Amniotic stem cell (primary cell): Measurements from ENCODE around the gene ADRA2C.

Experiments
- DNase-seq: peaks from one replicate; lab custom pipeline; 2025; lab: John Stamatoyannopoulos, UW

ADRA2C gene

DNA sequence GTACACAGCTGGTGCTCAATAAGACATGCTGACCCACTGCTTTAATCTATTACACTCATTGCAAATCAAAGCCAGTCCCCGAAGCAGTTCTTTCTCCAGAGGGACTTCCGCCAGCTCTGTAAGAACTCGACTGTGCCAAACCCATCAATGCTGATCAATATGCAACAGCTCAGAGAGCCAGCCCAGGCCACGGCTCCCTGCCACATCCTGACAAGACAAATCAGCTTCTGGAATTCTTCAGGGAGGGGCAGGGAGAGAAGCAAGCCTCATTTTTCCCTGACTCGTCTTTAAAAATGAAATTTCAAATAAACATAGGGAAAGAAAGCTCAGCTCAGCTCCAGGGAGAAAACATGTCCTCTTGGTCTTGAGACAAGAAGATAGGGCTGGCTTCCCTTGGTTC, 5.3 kb upstream of the ADRA2C start:
- no peak for DNase-seq

DNA sequence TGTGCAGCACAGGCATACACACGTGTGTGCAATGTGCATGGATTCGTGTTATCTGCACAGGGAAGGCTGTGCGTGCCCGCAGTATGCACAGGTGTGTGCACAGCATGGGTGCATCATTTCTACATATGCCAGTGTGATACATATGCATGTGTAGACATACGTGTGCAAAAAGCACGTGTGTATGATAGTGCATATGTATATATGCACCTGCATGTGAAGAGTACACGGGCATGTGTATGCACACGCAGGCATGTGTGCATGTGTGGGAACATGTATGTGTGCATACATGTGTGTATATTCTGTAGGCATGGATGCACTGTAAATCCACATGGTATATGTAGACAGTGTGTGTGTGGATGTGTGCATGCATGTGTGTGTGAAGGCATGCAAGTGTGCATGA, 3.9 kb upstream of the ADRA2C start:
- DNase-seq: no peak

DNA sequence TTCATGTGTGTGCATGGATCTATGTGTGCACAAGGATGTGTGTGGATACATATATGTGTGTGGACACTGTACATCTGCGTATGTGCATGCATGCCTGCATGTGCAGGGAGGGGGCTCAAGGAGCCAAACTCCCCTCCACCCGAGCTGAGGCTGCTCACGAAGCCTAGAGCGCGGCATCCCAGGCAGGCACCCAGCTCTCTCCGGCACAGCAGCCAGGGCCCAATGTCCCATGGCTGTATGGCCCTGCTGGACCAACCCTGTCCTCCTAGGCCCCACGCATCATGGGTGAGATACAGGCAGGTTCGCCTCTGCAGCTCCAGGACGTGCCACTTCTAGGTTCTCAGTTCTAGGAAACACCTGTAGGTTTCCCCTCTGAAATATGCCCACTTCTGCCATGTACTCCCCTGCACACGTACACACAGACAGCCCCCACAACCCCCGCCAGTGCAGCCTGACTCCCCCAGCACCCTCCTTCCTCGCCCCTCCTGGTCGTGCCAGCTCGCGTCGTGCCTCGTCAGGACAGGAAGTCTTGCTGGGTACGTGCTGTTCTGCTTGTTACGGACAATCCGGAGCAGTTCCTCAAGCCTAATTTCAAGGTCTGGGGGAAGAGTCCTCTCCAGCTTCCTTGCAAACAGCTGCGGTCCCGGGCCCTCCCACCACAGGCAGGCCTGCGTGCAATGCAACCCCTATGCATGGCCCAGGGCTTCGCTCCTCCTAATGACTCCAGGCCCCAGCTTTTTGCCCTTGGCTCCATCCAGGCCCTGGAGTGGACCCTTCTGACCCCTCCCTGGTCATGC, 3.2 kb upstream of the ADRA2C start:
- no peak for DNase-seq

DNA sequence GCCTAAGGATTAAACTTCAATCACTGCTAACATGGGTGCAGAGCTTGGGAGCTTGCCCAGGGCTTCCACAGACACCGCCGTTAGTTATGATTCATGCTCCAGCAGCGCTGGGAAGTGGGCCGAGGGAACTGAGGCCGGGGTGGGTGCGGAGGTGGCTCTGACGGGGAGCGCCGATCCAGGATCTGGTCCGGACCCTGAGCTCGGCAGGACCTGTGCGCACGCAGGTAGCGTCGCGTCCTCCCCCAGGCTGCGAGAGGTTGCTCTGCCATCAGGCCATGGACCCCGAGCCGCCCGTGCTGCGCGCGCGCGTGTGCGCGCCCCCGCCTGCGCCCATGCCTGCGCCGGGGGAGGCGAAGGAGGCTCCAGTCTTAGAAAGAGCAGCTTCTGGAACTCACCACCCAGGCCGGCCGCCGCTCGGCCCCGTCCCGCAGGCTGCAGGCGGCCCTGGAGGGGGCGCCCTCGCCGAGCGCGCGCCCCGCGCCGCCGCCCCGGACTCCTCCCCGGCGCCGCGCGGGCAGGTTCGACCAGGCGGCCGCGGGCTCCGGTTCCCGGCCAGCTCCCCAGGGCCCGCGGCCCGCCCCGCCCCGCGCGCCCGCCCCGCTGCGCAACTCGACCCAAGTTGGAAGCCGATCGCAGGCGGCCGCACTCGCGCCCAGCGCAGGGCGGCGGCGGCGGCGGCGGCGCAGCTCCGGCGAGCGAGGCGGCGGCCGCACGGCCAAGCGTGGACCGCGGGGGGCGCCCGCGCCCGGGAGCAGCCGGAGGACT, 732 bp upstream of the ADRA2C start:
- no peak for DNase-seq

DNA sequence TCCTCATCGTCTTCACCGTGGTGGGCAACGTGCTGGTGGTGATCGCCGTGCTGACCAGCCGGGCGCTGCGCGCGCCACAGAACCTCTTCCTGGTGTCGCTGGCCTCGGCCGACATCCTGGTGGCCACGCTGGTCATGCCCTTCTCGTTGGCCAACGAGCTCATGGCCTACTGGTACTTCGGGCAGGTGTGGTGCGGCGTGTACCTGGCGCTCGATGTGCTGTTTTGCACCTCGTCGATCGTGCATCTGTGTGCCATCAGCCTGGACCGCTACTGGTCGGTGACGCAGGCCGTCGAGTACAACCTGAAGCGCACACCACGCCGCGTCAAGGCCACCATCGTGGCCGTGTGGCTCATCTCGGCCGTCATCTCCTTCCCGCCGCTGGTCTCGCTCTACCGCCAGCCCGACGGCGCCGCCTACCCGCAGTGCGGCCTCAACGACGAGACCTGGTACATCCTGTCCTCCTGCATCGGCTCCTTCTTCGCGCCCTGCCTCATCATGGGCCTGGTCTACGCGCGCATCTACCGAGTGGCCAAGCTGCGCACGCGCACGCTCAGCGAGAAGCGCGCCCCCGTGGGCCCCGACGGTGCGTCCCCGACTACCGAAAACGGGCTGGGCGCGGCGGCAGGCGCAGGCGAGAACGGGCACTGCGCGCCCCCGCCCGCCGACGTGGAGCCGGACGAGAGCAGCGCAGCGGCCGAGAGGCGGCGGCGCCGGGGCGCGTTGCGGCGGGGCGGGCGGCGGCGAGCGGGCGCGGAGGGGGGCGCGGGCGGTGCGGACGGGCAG, 792 bp downstream of the ADRA2C start:
- DNase-seq: no peak

DNA sequence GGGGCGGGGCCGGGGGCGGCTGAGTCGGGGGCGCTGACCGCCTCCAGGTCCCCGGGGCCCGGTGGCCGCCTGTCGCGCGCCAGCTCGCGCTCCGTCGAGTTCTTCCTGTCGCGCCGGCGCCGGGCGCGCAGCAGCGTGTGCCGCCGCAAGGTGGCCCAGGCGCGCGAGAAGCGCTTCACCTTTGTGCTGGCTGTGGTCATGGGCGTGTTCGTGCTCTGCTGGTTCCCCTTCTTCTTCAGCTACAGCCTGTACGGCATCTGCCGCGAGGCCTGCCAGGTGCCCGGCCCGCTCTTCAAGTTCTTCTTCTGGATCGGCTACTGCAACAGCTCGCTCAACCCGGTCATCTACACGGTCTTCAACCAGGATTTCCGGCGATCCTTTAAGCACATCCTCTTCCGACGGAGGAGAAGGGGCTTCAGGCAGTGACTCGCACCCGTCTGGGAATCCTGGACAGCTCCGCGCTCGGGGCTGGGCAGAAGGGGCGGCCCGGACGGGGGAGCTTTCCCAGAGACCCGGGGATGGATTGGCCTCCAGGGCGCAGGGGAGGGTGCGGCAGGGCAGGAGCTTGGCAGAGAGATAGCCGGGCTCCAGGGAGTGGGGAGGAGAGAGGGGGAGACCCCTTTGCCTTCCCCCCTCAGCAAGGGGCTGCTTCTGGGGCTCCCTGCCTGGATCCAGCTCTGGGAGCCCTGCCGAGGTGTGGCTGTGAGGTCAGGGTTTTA, 1.5 kb downstream of the ADRA2C start:
- DNase-seq: no peak

DNA sequence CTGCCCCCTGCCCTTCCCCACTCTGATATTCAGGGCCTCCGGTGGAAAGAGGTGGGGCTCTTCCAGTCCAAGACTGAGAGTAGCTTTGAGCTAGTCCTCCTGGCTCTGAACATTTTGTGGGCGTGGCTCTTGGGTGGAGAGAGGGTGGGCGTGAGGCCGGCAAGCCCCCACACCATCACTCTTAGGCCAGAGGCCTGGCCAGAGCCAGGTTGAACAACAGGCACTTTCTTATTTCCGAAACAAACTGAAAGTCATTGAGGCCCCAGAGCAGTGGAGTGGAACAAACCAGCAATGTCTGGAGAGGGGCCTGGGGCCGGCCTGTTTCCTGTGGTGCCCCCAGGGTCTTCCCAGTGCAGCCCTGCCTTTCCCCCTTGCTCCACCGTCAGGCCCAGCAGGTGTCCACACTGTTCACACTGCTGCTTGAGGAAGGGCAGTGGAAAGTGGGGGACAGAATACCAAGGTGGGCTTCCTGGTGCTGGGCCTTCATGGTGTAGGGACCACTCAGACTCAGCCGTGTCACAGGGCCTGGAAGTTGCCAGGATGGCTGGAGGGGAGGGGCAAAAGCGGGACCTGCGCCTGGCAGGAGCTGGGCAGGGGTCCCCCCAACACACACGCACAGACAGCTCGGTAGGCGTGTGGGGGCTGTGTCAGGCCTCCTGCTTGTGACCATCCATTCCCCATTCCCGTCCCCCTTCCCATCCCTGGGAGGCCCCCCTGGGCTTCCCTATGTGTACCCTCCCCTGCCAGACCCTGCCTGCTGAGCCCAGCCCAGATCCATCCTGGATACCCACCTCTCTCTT, 2.9 kb downstream of the ADRA2C start:
- no peak for DNase-seq

DNA sequence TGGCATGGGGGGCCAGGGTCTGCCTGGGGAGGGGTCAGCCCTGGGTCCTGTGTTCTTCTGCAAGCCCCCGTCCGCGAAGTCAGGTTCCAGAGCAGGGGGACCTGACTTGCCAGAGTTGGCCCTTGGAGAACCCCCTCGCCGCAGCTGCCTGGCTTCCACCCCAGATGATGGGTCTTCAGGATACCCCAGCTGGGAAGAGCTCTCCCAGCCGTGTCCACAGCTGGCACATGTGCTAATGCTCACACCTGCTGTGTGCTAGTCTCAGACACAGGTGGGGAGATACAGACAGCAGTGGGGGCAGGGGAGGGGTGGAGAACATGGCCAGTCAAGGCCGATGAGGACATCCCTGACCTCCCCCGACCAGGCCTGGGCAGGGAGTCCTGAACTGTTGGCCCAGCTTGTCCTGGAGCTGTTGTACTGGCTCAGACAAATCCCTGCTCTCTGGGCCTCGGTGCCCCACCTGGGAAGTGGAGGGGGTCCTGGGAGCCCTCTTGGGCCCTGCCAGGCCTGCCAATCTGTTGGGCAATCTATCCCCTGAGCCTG, 3.5 kb downstream of the ADRA2C start:
- DNase-seq: no peak

DNA sequence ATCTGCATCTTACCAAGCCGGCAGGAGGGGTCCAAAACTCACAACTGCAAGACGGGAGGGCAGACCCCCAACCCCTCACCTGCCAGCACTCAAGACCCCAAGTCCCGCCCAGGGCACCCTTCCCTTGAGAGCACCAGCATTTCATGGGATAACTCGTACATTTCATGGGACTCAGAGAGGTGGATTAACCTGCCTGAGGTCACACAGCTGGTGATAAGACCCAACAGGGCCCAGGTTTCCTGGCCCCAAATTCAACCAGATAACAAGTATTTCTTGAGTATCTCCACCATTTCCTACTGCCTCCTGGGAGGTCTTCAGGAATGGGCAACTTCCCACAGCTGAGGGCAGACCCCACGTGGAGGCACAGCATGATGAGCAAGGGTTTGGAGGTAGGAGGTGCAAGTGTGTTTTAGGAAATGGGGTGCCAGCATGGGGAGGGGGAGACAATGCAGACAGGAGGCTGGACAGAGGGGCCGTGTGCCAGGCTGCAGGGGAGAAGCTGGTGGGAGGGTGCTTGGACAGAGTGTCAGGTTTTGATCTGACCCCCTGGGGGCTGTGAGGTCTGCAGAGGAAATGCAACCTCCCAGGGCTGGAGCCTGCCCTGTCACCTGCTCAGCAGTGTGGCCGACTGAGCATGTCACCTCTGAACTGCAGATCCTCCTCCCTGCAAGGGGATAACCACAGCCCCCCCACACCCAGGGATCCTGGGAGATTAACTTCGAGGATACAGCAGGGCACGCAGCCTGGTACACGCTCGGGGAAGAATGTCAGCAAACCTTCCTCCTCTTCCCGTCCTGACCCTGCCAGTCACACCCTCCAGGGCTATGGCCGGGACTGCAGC, 4.4 kb downstream of the ADRA2C start:
- no peak for DNase-seq

DNA sequence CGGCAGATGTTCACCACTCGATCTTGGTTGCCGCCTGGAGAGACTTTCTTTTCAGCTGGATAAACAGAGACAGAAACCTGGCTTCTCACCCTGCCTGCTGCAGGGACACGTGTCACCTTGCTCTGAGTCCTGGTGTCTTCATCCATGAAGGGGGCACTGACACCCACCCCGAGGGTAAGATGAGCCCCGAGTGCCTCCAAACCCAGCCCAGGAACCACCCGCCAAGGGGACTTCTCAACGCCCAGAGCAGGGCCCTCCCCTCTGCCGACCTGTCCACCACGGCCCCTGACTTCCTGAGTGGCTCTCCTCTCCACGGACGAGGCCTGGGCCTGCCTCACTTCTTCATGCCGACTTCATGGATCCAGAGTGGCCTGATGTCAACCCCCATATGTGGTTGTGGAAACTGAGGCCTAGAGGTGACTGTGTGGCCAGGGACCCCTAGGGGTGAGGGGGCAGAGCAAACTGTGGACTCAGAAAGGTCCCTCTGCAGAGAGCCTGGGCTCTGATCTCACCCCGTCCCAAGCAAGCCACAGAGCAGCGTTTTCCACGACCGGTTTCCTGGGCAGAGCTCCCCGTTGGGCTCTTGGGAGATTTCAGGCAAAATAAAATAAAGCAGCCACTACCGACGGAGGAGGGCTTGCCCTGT, 5.1 kb downstream of the ADRA2C start:
- no peak for DNase-seq

DNA sequence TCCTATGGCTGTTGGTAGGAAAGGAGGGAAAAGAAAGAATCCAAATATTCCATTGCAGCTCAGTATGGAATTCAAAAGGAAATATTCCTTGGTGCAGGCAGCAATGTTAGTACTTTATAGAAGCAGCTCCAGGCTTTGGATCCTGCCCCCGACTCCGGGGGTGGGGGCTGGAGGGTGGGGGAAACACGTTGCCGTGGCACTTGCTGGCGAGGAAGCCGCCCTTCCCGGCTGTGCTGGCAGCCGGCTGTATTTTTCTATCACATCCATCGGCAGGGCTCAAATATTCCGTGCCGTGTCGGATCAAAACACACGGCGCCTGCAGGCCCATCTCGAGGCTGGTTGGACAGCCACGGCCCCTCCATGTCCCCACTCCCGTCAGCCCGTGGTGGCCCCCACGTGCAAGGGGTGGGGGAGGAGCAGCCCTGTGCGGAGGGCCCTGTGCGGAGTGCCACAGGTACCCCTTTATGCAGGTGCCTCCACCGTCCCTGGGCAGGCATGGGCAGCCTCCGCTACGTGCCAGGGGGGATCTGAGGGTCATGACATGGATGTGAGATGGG, 5.8 kb downstream of the ADRA2C start:
- DNase-seq: no peak

DNA sequence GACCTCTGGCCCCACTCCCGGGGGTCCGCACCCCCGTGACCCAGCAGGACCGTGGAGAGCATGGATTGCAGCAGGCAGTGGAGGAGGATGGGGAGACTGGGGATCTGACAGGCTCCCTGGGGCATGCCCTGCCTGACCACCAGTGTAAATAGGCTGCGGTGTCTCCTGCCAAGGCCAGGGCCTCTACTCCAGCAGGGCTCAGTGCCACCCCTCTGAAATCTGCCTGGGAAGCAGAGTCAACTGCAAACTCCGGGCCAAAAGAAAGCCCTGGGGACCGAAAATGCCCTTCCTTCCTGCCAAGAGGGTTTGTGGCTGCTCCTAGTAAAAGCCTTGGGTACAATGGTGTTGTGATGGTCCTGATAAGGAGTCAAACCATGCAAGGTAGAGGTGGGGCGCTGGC, 6.4 kb downstream of the ADRA2C start:
- DNase-seq: no peak

DNA sequence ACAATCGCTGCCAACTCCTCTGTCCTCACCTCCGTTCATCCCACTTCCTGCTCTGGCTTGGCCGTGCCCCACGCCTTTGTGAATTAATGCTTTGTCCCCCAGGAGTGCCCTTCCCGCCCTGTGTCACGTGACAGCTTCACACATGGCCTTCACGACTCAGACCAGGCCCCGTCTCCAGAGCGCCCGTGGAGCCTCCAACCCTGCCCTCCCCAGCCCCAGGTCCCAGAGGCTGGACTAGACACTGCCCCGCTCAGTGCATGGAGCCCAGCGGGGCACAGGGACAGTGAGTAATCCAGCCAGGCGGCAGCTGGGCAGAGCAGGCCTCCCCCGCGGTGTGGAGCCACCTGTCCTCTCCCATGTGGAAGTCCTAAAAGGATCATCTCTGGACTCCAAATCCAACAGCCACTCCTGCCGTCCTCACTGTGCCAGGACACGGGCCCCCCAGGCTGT, 7.4 kb downstream of the ADRA2C start:
- no peak for DNase-seq

DNA sequence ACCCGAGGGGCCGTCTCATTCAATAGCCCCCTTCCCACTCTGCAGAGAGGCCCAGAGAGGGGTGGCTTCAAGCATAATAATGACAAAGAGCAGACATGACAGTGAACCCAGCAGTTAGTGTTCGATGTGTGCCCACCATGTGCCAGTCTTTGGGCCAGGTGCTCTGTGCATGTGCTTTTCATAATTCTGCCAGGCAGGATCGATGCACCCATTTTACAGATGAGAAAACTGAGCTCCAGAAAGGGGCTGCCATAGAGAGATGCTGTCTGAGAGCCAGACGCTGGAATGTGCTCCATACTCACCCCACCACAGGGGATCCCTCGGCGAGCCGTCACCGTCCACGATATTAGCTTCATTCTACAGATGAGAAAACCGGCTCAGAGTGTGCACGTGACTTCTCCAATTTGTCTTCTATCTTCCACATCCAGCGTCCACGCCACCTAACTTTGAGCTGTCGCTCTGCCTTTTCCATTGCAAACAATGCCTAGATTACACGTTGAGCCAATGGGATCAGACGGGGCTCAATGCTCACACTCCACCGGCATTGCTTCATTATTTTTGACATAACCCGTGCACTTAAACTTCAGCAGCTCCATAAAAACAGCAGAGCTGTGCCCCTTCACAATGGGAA, 8.2 kb downstream of the ADRA2C start:
- no peak for DNase-seq

DNA sequence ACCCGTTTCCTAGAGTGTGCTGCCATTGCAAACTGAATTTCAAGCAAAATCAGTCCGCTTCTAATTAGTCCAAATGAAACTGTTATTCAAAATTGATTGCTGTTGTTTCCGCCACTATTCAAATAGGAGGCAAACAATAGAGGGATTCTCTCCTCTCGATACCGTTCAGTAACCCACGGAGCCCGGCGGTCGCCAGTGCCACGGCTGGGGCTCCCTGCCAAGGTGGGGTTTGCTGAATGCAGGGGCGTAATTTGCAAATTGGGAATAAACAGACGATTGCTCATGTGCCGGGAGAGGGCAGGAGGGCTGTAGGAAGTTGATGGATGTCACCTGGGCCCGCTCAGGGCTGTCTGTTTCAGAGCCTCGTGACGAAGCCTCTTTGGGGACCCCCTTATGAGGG, 8.8 kb downstream of the ADRA2C start:
- DNase-seq: no peak

DNA sequence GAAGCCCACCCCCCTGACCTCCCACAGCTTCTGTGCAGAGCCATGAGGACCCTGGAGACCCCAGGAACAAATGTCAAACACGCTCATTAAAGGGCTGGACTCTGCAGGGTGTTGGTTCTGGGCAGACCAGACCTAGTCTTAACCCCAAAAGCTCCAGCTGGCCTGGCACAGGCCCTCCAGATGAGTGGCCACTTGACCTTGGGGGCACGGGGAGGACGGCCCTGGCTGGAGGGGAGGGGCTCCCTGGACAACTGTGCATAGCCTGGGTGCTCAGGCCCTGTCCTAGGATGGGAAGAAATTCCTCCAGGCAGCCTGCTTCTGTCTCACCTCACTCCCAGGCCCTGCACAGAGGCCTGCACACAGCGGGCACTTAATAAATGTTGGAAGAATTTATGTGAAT, 9.4 kb downstream of the ADRA2C start:
- no peak for DNase-seq

DNA sequence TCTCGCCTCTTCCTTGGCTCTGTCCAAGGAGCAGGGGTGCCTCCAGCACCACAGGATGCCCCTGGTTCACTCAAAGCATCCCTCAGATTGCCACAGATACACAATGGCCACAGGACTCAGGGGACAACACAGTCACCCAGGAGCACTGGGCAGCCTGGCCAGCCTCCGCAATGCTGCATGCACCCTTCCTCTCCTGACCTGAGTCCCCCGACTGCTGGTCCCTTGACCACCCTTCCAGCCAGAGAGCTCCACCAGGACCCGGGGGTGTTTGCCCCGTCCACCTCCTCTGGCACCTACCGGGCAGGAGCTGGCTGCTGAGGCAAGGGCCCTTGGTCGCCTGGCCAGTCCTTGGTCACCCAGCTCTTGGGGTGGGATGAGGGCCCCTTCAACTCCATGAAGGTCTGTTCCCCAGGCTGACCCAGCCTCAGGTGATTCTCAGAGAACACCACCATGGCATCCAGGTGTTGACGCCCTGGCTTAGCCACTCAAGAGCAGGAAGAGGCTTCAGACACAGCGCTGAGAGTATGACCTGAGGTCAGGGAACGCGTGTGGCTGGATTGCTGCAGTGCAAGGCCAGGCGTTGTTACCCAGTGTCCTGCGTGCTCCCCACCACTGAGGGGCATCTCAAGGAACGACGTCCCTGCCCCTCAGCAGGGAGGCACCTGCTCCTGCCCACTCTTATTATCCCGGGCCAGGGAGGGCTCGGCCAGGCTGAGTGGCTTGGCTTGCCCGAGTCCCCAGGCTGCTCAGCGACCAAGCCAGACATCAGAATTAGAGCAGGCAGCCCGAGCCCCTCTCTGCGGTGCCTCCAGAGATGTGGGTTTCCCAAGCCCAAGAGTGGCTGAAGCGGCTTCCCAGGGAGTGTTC, 10.2 kb downstream of the ADRA2C start:
- DNase-seq: no peak

DNA sequence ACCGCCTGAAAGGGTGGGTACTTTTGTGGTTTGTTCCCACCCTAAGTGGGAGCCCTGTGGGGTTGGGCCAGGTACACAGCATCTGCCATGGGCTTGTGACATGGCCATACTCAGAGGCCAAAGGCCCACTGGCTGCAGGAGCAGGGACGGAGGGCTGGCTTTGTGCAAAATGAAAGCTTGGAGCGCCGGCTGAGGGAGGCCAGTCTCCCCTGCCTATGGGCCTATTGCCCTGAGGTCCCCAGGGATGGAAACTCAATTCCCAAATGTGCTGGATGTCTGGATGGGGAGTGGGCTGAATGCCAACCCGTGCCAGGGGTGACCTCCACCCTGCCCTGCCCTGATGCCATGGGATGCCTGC, 10.8 kb downstream of the ADRA2C start:
- no peak for DNase-seq
